IMR-90 (cell line): ENCODE measurements around the gene NCF2. TPM values are rescaled to one million over a fixed set of nuclear protein-coding genes. Genes with fewer than 3 reads are reported as not detected.

ENCODE experiments used
- ATAC-seq: fragments of 200-7000 bp; cut with Tn5 transposase; 2 replicates; pipeline ENCODE4 v1.9.1; 2020; ENCODE audit warnings: low read depth, mild to moderate bottlenecking, moderate library complexity
- BruUV-seq: library from RNA; stranded (reverse); fragments of 400-500 nt; replicated peaks from 2 replicates; lab custom pipeline; 2021; lab: Mats Ljungman, UMichigan
- CTCF ChIA-PET: fragments of 300-600 bp; formaldehyde crosslinking; extraction: SDS; loops from one replicate; lab custom pipeline; 2021; ENCODE audit warnings: antibody characterized with exemption; lab: Yijun Ruan, JAX
- POLR2A ChIA-PET: fragments of 300-600 bp; sonication (Branson Sonifier 250); formaldehyde crosslinking; loops from one replicate; lab custom pipeline; 2022; ENCODE audit warnings: antibody characterized with exemption; ENCODE audit not compliant: unreplicated experiment; lab: Charles Lee
- DNase-seq: peaks from one replicate; pipeline ENCODE4 v3.0.0; 2013
- H2AFZ ChIP-seq: replicated peaks from 2 replicates; pipeline ENCODE3; 2013; ENCODE audit warnings: low read length, mild to moderate bottlenecking; ENCODE audit not compliant: poor library complexity
- H2AK5ac ChIP-seq: 2 replicates; pipeline ENCODE4 v1.6.1; 2013; ENCODE audit warnings: low read depth, low read length, inconsistent platforms
- H2AK9ac ChIP-seq: replicated peaks from 2 replicates; pipeline ENCODE3; 2013; ENCODE audit warnings: mild to moderate bottlenecking, low read depth, low read length, moderate library complexity; ENCODE audit not compliant: poor library complexity
- H2BK120ac ChIP-seq: 2 replicates; pipeline ENCODE4 v1.6.1; 2013; ENCODE audit warnings: low read depth, low read length, inconsistent platforms
- H2BK15ac ChIP-seq: 3 replicates; pipeline ENCODE4 v1.6.1; 2013; ENCODE audit warnings: low read depth, low read length, inconsistent platforms
- H2BK20ac ChIP-seq: 2 replicates; pipeline ENCODE4 v1.6.1; 2013; ENCODE audit warnings: low read depth, mild to moderate bottlenecking, inconsistent platforms, low read length, moderate library complexity
- H2BK5ac ChIP-seq: 2 replicates; pipeline ENCODE4 v1.6.1; 2013; ENCODE audit warnings: mild to moderate bottlenecking, low read depth, low read length, inconsistent platforms; ENCODE audit not compliant: poor library complexity, severe bottlenecking
- H3K14ac ChIP-seq: replicated peaks from 2 replicates; pipeline ENCODE4 v1.6.1; 2013; ENCODE audit warnings: low read depth, low read length, inconsistent platforms
- H3K18ac ChIP-seq: 2 replicates; pipeline ENCODE4 v1.6.1; 2013; ENCODE audit warnings: low read depth, low read length, control low read depth
- H3K23ac ChIP-seq: 2 replicates; pipeline ENCODE4 v1.6.1; 2013; ENCODE audit warnings: low read depth, low read length, inconsistent platforms
- H3K27ac ChIP-seq: 2 replicates; pipeline ENCODE4 v1.5.1; 2013; ENCODE audit warnings: mild to moderate bottlenecking, control low read depth, low read length; ENCODE audit not compliant: insufficient read depth
- H3K27me3 ChIP-seq: 2 replicates; pipeline ENCODE4 v1.6.1; 2013; ENCODE audit warnings: low read length; ENCODE audit not compliant: control insufficient read depth, insufficient read depth
- H3K36me3 ChIP-seq: 2 replicates; pipeline ENCODE4 v1.6.1; 2013; ENCODE audit warnings: low read length, mixed read lengths; ENCODE audit not compliant: control insufficient read depth, insufficient read depth
- H3K4ac ChIP-seq: 2 replicates; pipeline ENCODE4 v1.6.1; 2013; ENCODE audit warnings: low read depth, low read length, inconsistent platforms
- H3K4me1 ChIP-seq: 2 replicates; pipeline ENCODE4 v1.6.1; 2013; ENCODE audit warnings: low read length, mixed read lengths; ENCODE audit not compliant: control insufficient read depth, insufficient read depth
- H3K4me2 ChIP-seq: 2 replicates; pipeline ENCODE4 v1.6.1; 2013; ENCODE audit warnings: low read depth, mild to moderate bottlenecking, control low read depth, low read length, moderate library complexity
- H3K4me3 ChIP-seq: 2 replicates; pipeline ENCODE4 v1.5.1; 2013; ENCODE audit warnings: low read depth, mild to moderate bottlenecking, control low read depth, low read length, moderate library complexity; ENCODE audit not compliant: insufficient read depth
- H3K56ac ChIP-seq: 2 replicates; pipeline ENCODE4 v1.6.1; 2013; ENCODE audit warnings: low read length, inconsistent platforms; ENCODE audit not compliant: insufficient read depth; ENCODE audit errors: extremely low read depth
- H3K79me1 ChIP-seq, 2 experiments: 2 replicates each; pipeline ENCODE4 v1.6.1; 2013; ENCODE audit warnings: low read length in 2 of 2, inconsistent platforms in 1 of 2, low read depth in 1 of 2
- H3K9ac ChIP-seq: 2 replicates; pipeline ENCODE4 v1.6.1; 2013; ENCODE audit warnings: low read depth, low read length, control low read depth
- H3K9me1 ChIP-seq: 2 replicates; pipeline ENCODE4 v1.6.1; 2013; ENCODE audit warnings: low read length, inconsistent platforms; ENCODE audit not compliant: insufficient read depth
- H3K9me3 ChIP-seq: 2 replicates; pipeline ENCODE4 v1.6.1; 2013; ENCODE audit warnings: low read length; ENCODE audit not compliant: control insufficient read depth, insufficient read depth
- H4K20me1 ChIP-seq: 2 replicates; pipeline ENCODE4 v1.6.1; 2013; ENCODE audit warnings: low read length, inconsistent platforms; ENCODE audit not compliant: insufficient read depth
- H4K5ac ChIP-seq: 2 replicates; pipeline ENCODE4 v1.6.1; 2013; ENCODE audit warnings: mild to moderate bottlenecking, low read depth, low read length, control low read depth
- H4K8ac ChIP-seq, 2 experiments: 2 replicates each; pipeline ENCODE4 v1.6.1; 2013; ENCODE audit warnings: low read depth in 2 of 2, low read length in 2 of 2, control low read depth in 1 of 2, inconsistent platforms in 1 of 2
- H4K91ac ChIP-seq: 2 replicates; pipeline ENCODE4 v1.6.1; 2013; ENCODE audit warnings: low read depth, low read length, inconsistent platforms; ENCODE audit not compliant: insufficient read depth
- BHLHE40 ChIP-seq: fragments of 150-350 bp; IDR thresholded peaks from 2 replicates; pipeline ENCODE4 v1.6.1; 2016; ENCODE audit warnings: mild to moderate bottlenecking, low read depth, low read length
- CEBPB ChIP-seq: IDR thresholded peaks from 2 replicates; pipeline ENCODE4 v1.6.1; 2012; ENCODE audit warnings: low read depth, low read length, improper control_type of control experiment
- CHD1 ChIP-seq: IDR thresholded peaks from 2 replicates; pipeline ENCODE4 v1.6.1; 2012; ENCODE audit warnings: low read depth, low read length, improper control_type of control experiment
- CTCF ChIP-seq: conservative IDR thresholded peaks from 2 replicates; pipeline ENCODE4 v1.5.1; 2012; ENCODE audit warnings: mild to moderate bottlenecking, low read depth, low read length, improper control_type of control experiment
- FOS ChIP-seq: fragments of 150-350 bp; IDR thresholded peaks from 2 replicates; pipeline ENCODE4 v1.6.1; 2016; ENCODE audit warnings: low read depth, low read length
- MAFK ChIP-seq: IDR thresholded peaks from 2 replicates; pipeline ENCODE4 v1.6.1; 2012; ENCODE audit warnings: low read depth, low read length, improper control_type of control experiment
- MAZ ChIP-seq: IDR thresholded peaks from 2 replicates; pipeline ENCODE4 v1.6.1; 2012; ENCODE audit warnings: low read depth, mild to moderate bottlenecking, low read length, improper control_type of control experiment, moderate library complexity, borderline replicate concordance
- NFE2L2 ChIP-seq: fragments of 150-350 bp; IDR thresholded peaks from 2 replicates; pipeline ENCODE4 v1.6.1; 2016; ENCODE audit warnings: low read depth, mild to moderate bottlenecking, low read length
- POLR2A ChIP-seq: IDR thresholded peaks from 2 replicates; pipeline ENCODE4 v1.6.1; 2012; ENCODE audit warnings: mild to moderate bottlenecking, low read depth, low read length
- RCOR1 ChIP-seq: IDR thresholded peaks from 2 replicates; pipeline ENCODE4 v1.6.1; 2012; ENCODE audit warnings: mild to moderate bottlenecking, low read length, improper control_type of control experiment; ENCODE audit not compliant: insufficient replicate concordance
- RFX5 ChIP-seq: IDR thresholded peaks from 2 replicates; pipeline ENCODE4 v1.8.0; 2012; ENCODE audit warnings: low read depth, mild to moderate bottlenecking, low read length, moderate library complexity
- SMC3 ChIP-seq: fragments of 150-350 bp; IDR thresholded peaks from 2 replicates; pipeline ENCODE4 v1.6.1; 2016; ENCODE audit warnings: low read depth, mild to moderate bottlenecking, antibody characterized with exemption, low read length, moderate library complexity
- USF2 ChIP-seq: fragments of 150-350 bp; IDR thresholded peaks from 2 replicates; pipeline ENCODE4 v1.6.1; 2017; ENCODE audit warnings: mild to moderate bottlenecking, antibody characterized with exemption, low read length, low read depth
- WGBS, 2 experiments: methylation state at CpG; one replicate each; pipeline versions ENCODE4 v1.1.5 to v1.1.7; 2013; ENCODE audit warnings: missing lambda C conversion rate in 2 of 2; ENCODE audit not compliant: insufficient read length in 1 of 2; ENCODE audit errors: extremely low coverage in 2 of 2; 5-methylcytosine and 5-hydroxymethylcytosine counted together
- dilution Hi-C: fragments of 300-500 bp; cut with HindIII; formaldehyde crosslinking; loops from one replicate; pipeline ENCODE4 v1.14.3; 2018; ENCODE audit warnings: low sequenced_read_pairs; ENCODE audit not compliant: unreplicated experiment
- in situ Hi-C: fragments of 300-500 bp; cut with MboI; formaldehyde crosslinking; loops from 3 replicates; pipeline ENCODE4 v1.14.3; 2019; ENCODE audit warnings: low sequenced_read_pairs, inconsistent platforms, mixed read lengths
- intact Hi-C: fragments of 100-400 bp; cut with micrococcal nuclease; formaldehyde crosslinking; loops from 2 replicates; pipeline ENCODE4 v1.10.0; 2022
- polyA plus RNA-seq, 3 experiments: library from polyadenylated mRNA; depleted of rRNA; stranded (reverse); fragments of >200 nt; gene quantifications; 2 replicates each; pipeline ENCODE4 v1.2.3, GENCODE V29; 2012; ENCODE audit warnings: low replicate concordance in 1 of 3
- total RNA-seq: library from RNA; depleted of rRNA; stranded (reverse); fragments of >200 nt; gene quantifications from 2 replicates; pipeline ENCODE4 v1.2.3, GENCODE V29; 2012
- TF ChIP-seq, protein P1 (sequence below): fragments of 150-350 bp; IDR thresholded peaks from 2 replicates; pipeline ENCODE4 v1.6.1; 2016; ENCODE audit warnings: low read depth, mild to moderate bottlenecking, low read length, moderate library complexity, borderline replicate concordance

The NCF2 gene
- total and polyA plus RNA-seq, 2 of the 4 experiments (the other 2 are of a cell fraction), result 3.2 to 4.2 TPM

- Histone ChIP-seq H3K27ac (no peak overlapping the region), H2BK5ac (no peak overlapping the region), H3K79me1 (no peaks in the 10 kb centered on the region), H2BK20ac (no peak overlapping the region), H3K4me1 (0 out of 2 replicates have a peak, but pooled peaks cover 2% of the 10 kb centered on the region), H3K56ac (no peak overlapping the region), H3K4me3 (no peak overlapping the region), H3K23ac (no peak overlapping the region), H3K9me1 (peaks cover 3% of the 10 kb centered on the region; the same call in 1 of the 2 replicates), H4K5ac (no peak overlapping the region), H3K14ac (no peak overlapping the region), H3K27me3 (no peaks in the 10 kb centered on the region), H3K4ac (no peak overlapping the region; the same call in 1 of the 2 replicates), H2BK120ac (no peak overlapping the region), H3K9me3 (no peaks in the 10 kb centered on the region), H2AK9ac (no peak overlapping the region), H3K18ac (no peak overlapping the region), H4K8ac (no peak overlapping the region), H4K91ac (no peak overlapping the region), H3K9ac (no peak overlapping the region), H2BK15ac (no peak overlapping the region), H4K20me1 (no peaks in the 10 kb centered on the region), H2AFZ (peak overlapping the region; percentile 73), H3K36me3 (no peaks in the 10 kb centered on the region), H2AK5ac (no peak overlapping the region), H3K4me2 (no peak overlapping the region)
- no peak for DNase-seq
- dilution Hi-C loops (no loop called here), in situ Hi-C loops (no loop called here), intact Hi-C loops (no loop called here)
- POLR2A ChIA-PET, result no interaction called here
- CTCF ChIA-PET, result interaction anchor here (1.1 kb wide), 1 partner anchor 20 kb away, joined by 4 read pairs; no protein-coding TSS in a partner anchor
- ATAC-seq, result no peak
- WGBS, 2 experiments, result no CpG with 5 or more reads among the region's 4 CpGs
- BruUV-seq, result no TSS peak
- no peak for TF ChIP-seq CEBPB
- no peak for TF ChIP-seq POLR2A
- no peak for TF ChIP-seq CTCF
- no peak for TF ChIP-seq FOS
- TF ChIP-seq RCOR1, result no peak
- TF ChIP-seq CHD1, result no peak
- no peak for TF ChIP-seq NFE2L2
- TF ChIP-seq, protein P1, sequence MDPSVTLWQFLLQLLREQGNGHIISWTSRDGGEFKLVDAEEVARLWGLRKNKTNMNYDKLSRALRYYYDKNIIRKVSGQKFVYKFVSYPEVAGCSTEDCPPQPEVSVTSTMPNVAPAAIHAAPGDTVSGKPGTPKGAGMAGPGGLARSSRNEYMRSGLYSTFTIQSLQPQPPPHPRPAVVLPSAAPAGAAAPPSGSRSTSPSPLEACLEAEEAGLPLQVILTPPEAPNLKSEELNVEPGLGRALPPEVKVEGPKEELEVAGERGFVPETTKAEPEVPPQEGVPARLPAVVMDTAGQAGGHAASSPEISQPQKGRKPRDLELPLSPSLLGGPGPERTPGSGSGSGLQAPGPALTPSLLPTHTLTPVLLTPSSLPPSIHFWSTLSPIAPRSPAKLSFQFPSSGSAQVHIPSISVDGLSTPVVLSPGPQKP, result no peak
- no peak for TF ChIP-seq MAFK
- no peak for TF ChIP-seq RFX5
- TF ChIP-seq BHLHE40, result no peak
- no peak for TF ChIP-seq MAZ
- no peak for TF ChIP-seq USF2
- no peak for TF ChIP-seq SMC3
Measured at GRCh38 chr1:183589874-183590243, 400 bp downstream of the NCF2 start.
